ENCODE data around the gene WNT9A. TPM values are rescaled to one million over a fixed set of nuclear protein-coding genes. Genes with fewer than 3 reads are reported as not detected.

The WNT9A gene
- total RNA-seq = 0.05 and 0.20 TPM in 2 replicates

DNA sequence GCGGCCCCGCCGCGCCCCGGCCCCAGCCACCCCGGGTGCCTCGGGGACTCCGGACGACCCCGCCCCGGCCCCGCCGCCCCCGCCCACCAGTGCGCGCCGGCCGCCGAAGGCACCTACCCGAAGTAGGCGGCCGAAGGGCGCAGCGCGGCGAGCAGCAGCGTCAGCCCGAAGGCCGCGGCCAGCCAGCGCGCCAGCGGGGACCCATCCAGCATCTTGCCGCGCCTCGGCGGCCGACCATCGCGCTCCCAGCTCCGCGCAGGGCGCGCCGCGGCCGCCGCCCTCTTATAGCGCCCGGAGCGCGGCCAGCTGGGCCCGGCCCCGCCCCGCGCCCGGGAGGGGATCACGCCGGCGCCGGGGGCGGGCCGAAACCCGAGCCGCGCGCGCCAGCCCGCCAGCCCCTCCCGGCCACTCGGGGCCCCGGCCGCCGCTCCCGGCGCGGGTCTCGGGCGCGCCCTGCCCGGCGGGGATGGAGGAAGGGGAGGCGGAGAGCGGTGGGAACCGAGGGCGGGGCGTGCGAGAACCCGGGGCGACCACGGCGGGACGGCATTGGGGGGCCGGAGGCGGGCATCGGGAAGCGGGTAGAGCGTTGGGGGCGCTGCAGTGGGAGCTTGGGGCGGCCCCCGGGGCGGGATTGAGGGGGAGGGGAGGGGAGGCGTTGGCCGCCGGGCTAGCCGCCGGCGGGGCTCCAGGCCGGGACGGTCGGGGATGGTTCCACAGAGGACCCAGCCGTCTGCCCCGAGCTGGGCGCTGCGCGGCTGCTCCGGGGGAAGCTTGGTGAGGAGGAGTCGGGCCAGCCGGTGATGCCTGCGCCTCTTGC is at the start of gene WNT9A:
TSS of gene WNT9A (minus strand) at position 257 of the 817 bp plus-strand sequence. CDS start at position 212, 45 bp downstream.

Other genes with a start within 250 kb of the WNT9A start
- gene JMJD4, start 212.6 kb downstream of the WNT9A start, total RNA-seq = 15.8 and 23.2 TPM in 2 replicates
- gene SNAP47, start 212.5 kb downstream of the WNT9A start, total RNA-seq = 30.6 and 31.9 TPM in 2 replicates
- gene PRSS38, start 132.3 kb downstream of the WNT9A start, total RNA-seq = not detected in 2 replicates
- gene WNT3A, start 59.1 kb upstream of the WNT9A start, total RNA-seq = not detected in 2 replicates
- 521 and 596 TPM in 2 replicates for gene ARF1, start 134.8 kb upstream of the WNT9A start, total RNA-seq
- 16.8 and 27.0 TPM in 2 replicates for gene C1orf35, start 155.4 kb upstream of the WNT9A start, total RNA-seq
- 79.3 and 123 TPM in 2 replicates for gene MRPL55, start 161.4 kb upstream of the WNT9A start, total RNA-seq
- gene GUK1, start 192.3 kb upstream of the WNT9A start, total RNA-seq = 434 and 438 TPM in 2 replicates
- gene GJC2, start 202.0 kb upstream of the WNT9A start, total RNA-seq = 0.27 and 0.98 TPM in 2 replicates
- 2.3 and 3.4 TPM in 2 replicates for gene IBA57, start 217.9 kb upstream of the WNT9A start, total RNA-seq

Data from mammary microvascular endothelial cell (primary cell).